Superior temporal gyrus (tissue), 1 donor: ENCODE measurements around the gene RYR3.
"Not testable (repeated sequence)": the region's sequence is repeated elsewhere in the genome, so short reads cannot be mapped to it uniquely, and the experiment has no call there.

Experiments used
- DNase-seq: peaks from one replicate; pipeline ENCODE4 v3.0.0-alpha.2; 2016; ENCODE audit errors: extremely low spot score

RYR3 gene

GRCh38 chr15:33757516-33758232, 446.9 kb downstream of the RYR3 start:
- no peak for DNase-seq

- no peak for DNase-seq
These were observed 455.6 kb downstream of the RYR3 start for GRCh38 chr15:33766389-33766788.

- no peak for DNase-seq
These were observed 458.0 kb downstream of the RYR3 start for GRCh38 chr15:33768670-33769190.

GRCh38 chr15:33773969-33774368, 463.2 kb downstream of the RYR3 start:
- DNase-seq, result no peak

GRCh38 chr15:33778852-33779251, 468.1 kb downstream of the RYR3 start:
- no peak for DNase-seq

GRCh38 chr15:33780011-33780768, 469.4 kb downstream of the RYR3 start:
- no peak for DNase-seq

GRCh38 chr15:33782966-33783365, 472.2 kb downstream of the RYR3 start:
- no peak for DNase-seq

- DNase-seq, result no peak
These were observed 474.6 kb downstream of the RYR3 start for GRCh38 chr15:33785366-33785765.

GRCh38 chr15:33788906-33789540, 478.3 kb downstream of the RYR3 start:
- DNase-seq, result no peak

GRCh38 chr15:33794453-33794852, 483.7 kb downstream of the RYR3 start:
- DNase-seq, result no peak

GRCh38 chr15:33795070-33795469, 484.3 kb downstream of the RYR3 start:
- DNase-seq, result no peak

- DNase-seq, result no peak
These were observed 486.9 kb downstream of the RYR3 start for GRCh38 chr15:33797651-33798050.

- no peak for DNase-seq
These were observed 491.2 kb downstream of the RYR3 start for GRCh38 chr15:33801954-33802353.

- DNase-seq, result no peak
These were observed 496.9 kb downstream of the RYR3 start for GRCh38 chr15:33807665-33808064.

- DNase-seq, result no peak
These were observed 498.1 kb downstream of the RYR3 start for GRCh38 chr15:33808720-33809457.

GRCh38 chr15:33810073-33810595, 499.4 kb downstream of the RYR3 start:
- no peak for DNase-seq

- no peak for DNase-seq
These were observed 500.0 kb downstream of the RYR3 start for GRCh38 chr15:33810806-33811205.

GRCh38 chr15:33813891-33814290, 503.1 kb downstream of the RYR3 start:
- no peak for DNase-seq

- not testable (repeated sequence) for DNase-seq
These were observed 508.7 kb downstream of the RYR3 start for GRCh38 chr15:33819499-33819898.

GRCh38 chr15:33822479-33822878, 511.7 kb downstream of the RYR3 start:
- no peak for DNase-seq

- DNase-seq, result no peak
These were observed 512.4 kb downstream of the RYR3 start for GRCh38 chr15:33823119-33823518.

GRCh38 chr15:33825453-33825852, 514.7 kb downstream of the RYR3 start:
- DNase-seq, result no peak
